ENCODE measurements around the gene MICU1. TPM values are rescaled to one million over a fixed set of nuclear protein-coding genes. Genes with fewer than 3 reads are reported as not detected.

The MICU1 gene
- total RNA-seq, 1 experiment from 2014 or later, result 39.4 TPM

- no peaks in the 10 kb centered on the region for H3K79me2 ChIP-seq (ENCODE audit: insufficient read depth, low read length)
- no peak for DNase-seq (ENCODE audit: low read depth, low spot score)
- no peaks in the 10 kb centered on the region; a peak in 1 of 4 replicates for H3K4me1 ChIP-seq (ENCODE audit: control insufficient read depth in 1 of 2, insufficient read depth in 2 of 2, low read length in 2 of 2)
- H4K20me1 ChIP-seq (ENCODE audit: insufficient read depth), result no peaks in the 10 kb centered on the region
- H2AFZ ChIP-seq (ENCODE audit: low read depth, low read length, poor library complexity, severe bottlenecking), result no peak overlapping the region
- ATAC-seq, result no peak
- no peaks in the 10 kb centered on the region for H3K9me2 ChIP-seq (ENCODE audit: insufficient read depth)
- H3K27ac ChIP-seq (ENCODE audit: low read depth, low read length), result no peak overlapping the region
- H3K36me3 ChIP-seq (ENCODE audit: control insufficient read depth in 1 of 2, insufficient read depth in 2 of 2, low read length in 2 of 2), result no peaks in the 10 kb centered on the region
- TF ChIP-seq ATF3 (IDR thresholded peaks at IDR 0.05), result no peak
- no peak for TF ChIP-seq SIN3A (IDR thresholded peaks at IDR 0.05; ENCODE audit: low read depth)
- no peak for TF ChIP-seq MAX (IDR thresholded peaks at IDR 0.05)
- TF ChIP-seq POLR2A (IDR thresholded peaks at IDR 0.05; ENCODE audit: borderline replicate concordance, extremely low read depth, insufficient read depth, insufficient read length), result no peak
- no peak for TF ChIP-seq YY1 (IDR thresholded peaks at IDR 0.05; ENCODE audit: extremely low read depth, insufficient replicate concordance, low read depth, low read length)
- TF ChIP-seq ZNF274 (IDR thresholded peaks at IDR 0.05; ENCODE audit: low read depth, low read length), result no peak
- TF ChIP-seq SRF (IDR thresholded peaks at IDR 0.05; ENCODE audit: low read depth), result no peak
- TF ChIP-seq REST (IDR thresholded peaks at IDR 0.05; ENCODE audit: low read depth), result no peak
- TF ChIP-seq FOSL1 (IDR thresholded peaks at IDR 0.05; ENCODE audit: low read depth), result no peak
- TF ChIP-seq RAD21 (IDR thresholded peaks at IDR 0.05; ENCODE audit: low read depth), result no peak
- no peak for TF ChIP-seq SP1 (IDR thresholded peaks at IDR 0.05; ENCODE audit: low read depth)
- no peak for TF ChIP-seq TCF7L2 (IDR thresholded peaks at IDR 0.05; ENCODE audit: borderline replicate concordance, extremely low read depth, insufficient read depth, insufficient read length)
- no peak for TF ChIP-seq ELF1 (IDR thresholded peaks at IDR 0.05; ENCODE audit: borderline replicate concordance, low read depth)
- no peak for TF ChIP-seq CEBPB (IDR thresholded peaks at IDR 0.05; ENCODE audit: low read depth)
- TF ChIP-seq JUND (IDR thresholded peaks at IDR 0.05), result no peak
- TF ChIP-seq CBX3 (IDR thresholded peaks at IDR 0.05; ENCODE audit: low read depth), result no peak
- H3K4me2 ChIP-seq (ENCODE audit: low read length), result no peak overlapping the region
- BruUV-seq (replicated peaks), result no TSS peak
- intact Hi-C loops (cut with micrococcal nuclease), result no loop called here
- ChIA-PET CTCF (no interaction called here), POLR2A (no interaction called here), RAD21 (ENCODE audit: low non-redundant PET in 1 of 2, low total read pairs in 2 of 2, uncharacterized antibody in 2 of 2, unreplicated experiment in 2 of 2) (no interaction called here)
- H3K4me3 ChIP-seq (replicated peaks in 1 of 2; ENCODE audit: low read depth in 1 of 2, low read length in 2 of 2), result no peak overlapping the region
- no peaks in the 10 kb centered on the region for H3K27me3 ChIP-seq (ENCODE audit: insufficient read depth, low read length)
- H3K9ac ChIP-seq (ENCODE audit: low read length), result no peak overlapping the region
- H3K9me3 ChIP-seq (ENCODE audit: control insufficient read depth in 1 of 2, insufficient read depth in 1 of 2, low read depth in 1 of 2, low read length in 2 of 2), result no peaks in the 10 kb centered on the region
These were observed 159.9 kb downstream of the MICU1 start for GRCh38 chr10:72466018-72466417.

All from HCT116 (cell line).